Fibroblast of the conjunctiva (primary cell): ENCODE results near the gene CD68.
A peak's percentile ranks its signal among the peaks of the same experiment; 100 is the strongest.

Experiments used
- DNase-seq: peaks from one replicate; pipeline ENCODE4 v3.0.0-alpha.2; 2010; ENCODE audit warnings: low read depth

The CD68 gene, protein sequence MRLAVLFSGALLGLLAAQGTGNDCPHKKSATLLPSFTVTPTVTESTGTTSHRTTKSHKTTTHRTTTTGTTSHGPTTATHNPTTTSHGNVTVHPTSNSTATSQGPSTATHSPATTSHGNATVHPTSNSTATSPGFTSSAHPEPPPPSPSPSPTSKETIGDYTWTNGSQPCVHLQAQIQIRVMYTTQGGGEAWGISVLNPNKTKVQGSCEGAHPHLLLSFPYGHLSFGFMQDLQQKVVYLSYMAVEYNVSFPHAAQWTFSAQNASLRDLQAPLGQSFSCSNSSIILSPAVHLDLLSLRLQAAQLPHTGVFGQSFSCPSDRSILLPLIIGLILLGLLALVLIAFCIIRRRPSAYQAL

DNA sequence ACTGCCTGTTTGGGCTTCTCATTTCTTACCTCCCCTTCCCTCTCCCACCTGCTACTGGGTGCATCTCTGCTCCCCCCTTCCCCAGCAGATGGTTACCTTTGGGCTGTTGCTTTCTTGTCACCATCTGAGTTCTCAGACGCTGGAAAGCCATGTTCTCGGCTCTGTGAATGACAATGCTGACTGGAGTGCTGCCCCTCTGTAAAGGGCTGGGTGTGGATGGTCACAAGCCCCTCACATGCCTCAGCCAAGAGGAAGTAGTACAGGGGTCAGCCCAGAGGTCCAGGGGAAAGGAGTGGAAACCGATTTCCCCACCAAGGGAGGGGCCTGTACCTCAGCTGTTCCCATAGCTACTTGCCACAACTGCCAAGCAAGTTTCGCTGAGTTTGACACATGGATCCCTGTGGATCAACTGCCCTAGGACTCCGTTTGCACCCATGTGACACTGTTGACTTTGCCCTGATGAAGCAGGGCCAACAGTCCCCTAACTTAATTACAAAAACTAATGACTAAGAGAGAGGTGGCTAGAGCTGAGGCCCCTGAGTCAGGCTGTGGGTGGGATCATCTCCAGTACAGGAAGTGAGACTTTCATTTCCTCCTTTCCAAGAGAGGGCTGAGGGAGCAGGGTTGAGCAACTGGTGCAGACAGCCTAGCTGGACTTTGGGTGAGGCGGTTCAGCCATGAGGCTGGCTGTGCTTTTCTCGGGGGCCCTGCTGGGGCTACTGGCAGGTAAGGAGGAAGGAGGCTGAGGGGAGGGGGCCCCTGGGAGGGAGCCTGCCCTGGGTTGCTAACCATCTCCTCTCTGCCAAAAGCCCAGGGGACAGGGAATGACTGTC is at the start of gene CD68:
Gene CD68, plus strand, starts transcription at position 638 of the 833 bp plus-strand sequence. Its CDS starts 40 bp downstream, at position 678.
- DNase-seq, result peak; percentile 75

DNA sequence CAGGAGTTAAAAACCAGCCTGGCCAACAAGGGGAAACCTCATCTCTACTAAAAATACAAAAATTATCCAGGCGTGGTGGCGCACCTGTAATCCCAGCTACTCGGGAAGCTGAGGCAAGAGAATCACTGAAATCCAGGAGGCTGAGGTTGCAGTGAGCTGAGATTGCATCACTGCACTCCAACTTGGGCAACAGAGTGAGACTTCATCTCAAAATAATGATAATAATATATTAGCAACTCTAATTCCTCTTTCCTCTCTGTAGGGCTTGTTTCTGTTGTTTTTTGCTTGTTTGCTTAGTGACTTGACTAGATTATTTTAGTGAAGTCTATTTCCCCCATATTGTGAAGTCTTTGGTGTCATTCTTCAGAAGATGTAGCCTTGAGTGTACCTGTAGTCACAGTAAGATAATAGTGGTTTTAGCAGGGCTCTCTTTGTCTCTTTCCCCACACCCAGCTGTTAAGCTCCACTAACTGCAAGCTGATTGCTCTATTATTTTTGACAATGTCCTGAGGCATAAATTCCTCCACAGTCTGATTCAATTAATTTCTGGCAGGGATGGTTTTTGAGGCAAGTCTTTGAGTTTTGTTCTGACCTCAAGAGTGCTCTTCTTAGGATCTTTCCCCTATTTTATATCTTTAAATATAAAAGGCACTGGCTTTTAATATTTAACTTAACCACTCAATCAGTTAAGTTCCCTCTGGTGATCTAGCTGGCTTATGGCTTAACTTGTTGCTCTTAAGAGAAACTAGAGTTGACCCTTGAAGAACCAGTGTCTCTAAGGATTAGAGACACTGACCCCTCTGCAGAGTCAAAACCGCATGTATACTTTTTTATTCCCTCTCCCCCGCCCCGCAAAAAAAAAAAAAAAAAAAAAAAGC is 49.2 kb upstream of the CD68 start:
- DNase-seq, result no peak

DNA sequence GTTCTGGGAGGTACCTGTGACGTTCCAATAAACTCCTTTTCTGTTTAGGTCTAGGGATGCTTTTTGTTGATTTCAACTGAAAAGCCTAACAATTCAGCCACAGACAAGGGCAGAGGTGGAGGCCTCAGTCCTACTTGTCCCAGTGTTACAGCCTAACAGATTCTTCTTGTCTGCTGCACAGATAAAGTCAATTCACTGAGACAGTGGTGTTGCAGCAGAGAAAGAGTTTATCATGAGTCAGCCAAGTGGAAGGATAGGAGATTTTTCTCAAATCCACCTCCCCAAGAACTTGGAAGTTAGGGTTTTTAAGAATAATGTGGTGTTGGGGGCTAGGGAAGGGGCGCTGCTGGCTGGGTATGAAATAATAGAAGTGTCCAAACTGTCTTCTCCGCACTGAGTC is 41.4 kb upstream of the CD68 start:
- no peak for DNase-seq

DNA sequence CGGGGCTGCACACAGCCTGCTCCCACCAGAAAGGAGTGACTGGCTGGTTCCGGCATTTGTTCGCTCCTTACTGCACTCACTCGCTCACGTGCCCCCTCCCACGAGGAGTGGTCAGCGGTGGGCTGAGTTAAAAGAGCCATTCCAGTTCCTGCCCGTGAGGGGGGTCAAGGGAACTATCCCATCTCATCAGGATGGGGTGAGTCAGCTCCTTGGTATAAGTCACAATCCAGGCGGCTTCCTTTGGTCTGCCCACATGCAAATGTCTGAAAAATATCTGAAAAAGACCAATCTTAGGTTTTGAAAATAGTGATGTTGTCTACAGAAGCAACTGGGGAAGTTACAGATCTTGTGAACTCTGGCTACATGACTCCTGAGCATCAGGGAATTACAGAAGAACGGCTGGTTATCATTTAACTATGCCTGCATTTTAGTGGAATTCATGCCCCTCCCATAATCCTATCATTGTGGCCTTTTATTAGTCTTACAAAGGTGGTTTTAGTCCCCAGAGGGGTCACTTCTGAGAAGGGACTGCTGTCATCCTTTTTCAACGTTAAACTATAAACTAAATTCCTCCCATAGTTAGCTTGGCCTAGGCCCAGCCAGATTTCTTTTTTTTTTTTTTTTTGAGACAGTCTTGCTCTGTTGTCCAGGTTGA is 40.4 kb upstream of the CD68 start:
- no peak for DNase-seq

DNA sequence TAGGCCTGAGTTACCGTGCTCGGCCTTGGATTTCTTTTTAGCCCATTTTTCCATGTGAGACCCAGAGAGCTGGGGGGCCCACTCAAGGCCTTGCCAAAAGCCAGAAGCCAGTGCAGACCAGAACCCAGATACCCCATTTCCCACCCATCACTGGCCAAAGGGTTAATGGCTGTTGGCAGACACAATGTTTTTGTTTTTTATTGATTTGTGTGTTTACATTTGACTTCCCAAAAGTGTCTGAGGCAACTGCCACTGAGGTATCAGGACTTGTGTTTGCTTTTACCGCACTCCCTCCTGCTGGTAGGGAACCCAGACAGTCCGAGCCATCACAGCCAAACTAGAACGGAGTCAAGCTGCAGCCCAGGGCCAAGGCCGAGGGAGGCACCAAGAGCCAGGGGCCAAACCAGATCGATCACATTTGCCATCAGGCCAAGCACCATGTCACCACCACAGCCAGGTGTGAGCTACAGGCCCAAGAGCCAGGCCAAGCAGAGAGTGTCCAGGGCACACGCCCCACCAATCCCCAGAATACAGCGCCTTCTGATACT is 38.3 kb upstream of the CD68 start:
- no peak for DNase-seq

DNA sequence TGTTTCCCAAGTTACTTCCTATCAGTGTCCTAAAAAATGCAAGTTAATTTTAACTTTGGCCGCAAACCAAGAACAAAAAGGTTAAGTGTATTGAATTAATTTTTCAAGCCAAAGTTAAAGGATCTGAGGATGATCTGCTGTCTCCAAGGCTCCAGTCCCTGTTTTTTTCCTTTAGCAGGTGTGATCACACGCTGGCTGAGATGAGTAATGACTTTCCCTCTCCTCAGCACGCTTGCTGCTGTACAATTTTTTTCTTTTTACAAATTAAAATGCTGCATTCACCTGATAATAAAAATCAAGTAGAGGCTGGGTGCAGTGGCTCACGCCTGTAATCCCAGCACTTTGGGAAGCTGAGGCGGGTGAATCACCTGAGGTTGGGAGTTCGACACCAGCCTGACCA is 34.5 kb upstream of the CD68 start:
- DNase-seq, result no peak

DNA sequence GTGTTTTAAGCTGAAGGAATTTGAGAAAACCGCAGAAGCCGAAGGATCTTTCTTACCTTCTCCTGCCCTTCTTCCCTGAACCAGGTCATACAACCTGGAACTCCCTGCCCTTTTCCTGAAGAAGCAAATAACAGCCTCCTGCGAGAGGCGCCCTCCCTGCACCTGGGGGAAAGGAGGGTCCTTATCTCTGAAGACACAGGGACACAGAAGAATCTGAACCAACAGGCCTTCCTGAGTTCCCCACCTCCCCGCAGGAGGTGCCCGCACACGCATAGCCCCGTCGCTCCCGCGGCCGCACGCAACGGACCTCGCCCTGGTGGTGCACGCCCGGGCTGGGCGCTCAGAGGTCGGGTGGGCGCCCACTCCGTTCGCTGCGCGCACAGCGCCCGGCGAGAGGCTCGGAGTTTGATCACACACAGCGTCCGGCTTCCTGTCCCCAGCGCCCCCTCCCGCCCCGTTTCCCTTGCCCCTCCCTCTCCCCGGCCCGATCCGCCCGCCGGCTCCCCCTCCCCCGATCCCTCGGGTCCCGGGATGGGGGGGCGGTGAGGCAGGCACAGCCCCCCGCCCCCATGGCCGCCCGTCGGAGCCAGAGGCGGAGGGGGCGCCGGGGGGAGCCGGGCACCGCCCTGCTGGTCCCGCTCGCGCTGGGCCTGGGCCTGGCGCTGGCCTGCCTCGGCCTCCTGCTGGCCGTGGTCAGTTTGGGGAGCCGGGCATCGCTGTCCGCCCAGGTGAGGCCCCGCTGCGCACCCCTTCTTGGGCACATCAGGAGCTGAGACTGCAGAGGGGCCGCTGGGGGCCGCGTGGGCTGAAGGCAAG is 30.6 kb upstream of the CD68 start, which contains the start of gene TNFSF12:
Gene TNFSF12, plus strand, starts transcription at position 474 of the 816 bp plus-strand sequence. Its CDS starts 96 bp downstream, at position 570.
- no peak for DNase-seq

DNA sequence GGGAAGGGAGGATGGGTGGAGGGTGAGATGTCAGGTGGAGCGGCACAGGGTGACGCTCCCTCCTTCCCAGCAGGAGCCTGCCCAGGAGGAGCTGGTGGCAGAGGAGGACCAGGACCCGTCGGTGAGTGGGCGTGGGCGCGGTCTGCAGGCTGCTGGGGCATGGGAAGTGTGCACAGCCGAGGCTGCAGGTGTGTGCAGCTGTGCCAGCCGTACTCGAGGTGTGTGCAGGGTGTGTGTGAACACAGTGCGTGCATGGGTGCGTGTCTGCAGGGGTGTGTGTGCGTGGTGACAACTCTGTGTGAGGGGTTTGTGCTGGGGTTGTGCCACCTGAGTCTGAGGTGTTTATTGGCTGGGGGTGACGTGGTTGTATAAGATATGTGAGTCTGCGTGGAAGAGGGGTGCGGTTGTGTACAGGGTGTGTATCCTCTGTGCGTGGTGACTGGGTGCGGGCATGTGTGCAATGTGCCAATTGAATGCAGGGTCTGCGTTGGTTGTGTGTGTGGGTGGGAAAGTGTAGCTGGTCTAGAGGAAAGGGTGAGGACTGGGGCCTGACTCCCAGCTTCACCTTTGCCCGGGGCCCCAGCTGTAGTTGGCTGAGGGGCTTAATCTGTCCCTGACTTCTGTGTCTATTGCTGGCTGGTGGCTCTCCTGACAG is 29.9 kb upstream of the CD68 start:
- DNase-seq, result no peak

DNA sequence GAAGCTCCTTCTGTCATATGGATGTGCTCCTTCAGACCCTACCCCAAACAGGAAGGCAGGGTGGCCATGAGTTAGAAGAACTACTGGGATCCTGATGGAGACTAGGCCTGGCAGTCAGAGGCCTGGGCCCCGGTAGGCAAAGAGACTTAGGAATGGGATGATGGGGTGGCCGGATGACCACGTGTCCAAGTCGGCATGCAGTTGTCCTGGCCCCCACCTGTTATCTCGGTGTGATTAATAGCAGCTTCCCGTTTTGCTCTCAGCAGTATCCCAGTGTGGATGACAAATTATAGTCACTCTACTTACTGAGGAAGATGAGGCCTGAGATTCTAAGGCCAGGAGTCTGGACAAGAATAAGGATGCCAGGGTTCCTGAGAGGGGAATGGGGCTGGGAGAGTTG is 29.1 kb upstream of the CD68 start:
- no peak for DNase-seq

DNA sequence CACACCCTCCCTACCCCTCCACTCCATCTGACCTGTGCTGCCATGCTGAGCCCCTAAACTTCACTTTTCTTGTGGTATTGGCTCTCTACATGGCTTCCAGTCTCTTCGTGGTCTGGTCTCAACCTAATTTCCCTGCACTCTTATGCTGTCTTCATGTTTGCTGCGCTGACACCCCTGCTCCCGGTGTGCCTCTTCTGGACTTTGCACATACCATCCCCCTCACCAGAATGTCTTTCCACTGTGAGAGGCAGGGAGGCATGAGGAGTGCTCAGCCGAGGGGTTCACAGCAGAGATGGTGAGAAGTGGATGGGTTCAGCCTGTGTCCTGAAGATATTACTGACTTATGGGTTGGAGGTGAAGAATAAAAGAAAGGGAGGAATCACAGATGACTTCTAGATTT is 28.0 kb upstream of the CD68 start:
- no peak for DNase-seq

DNA sequence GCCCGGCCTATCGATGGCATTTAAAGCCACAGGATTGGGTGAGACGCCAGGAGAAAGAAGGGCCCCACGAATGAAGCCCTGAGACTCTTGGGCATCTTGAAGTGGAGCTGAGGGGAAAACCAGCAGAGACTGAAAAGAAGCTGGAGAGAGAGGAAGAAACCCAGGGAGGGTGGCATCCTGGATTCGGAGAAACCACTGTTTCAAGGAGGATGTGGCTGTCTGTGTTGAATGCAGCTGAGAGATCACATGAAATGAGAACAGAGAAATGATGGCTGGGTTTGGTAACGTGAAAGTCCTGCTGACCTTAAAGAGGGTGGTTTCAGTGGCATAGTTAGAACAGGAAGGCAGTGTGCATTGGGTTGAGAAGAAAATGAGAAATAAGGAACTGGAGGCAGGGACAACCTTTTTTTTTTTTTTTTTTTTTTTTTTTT is 26.8 kb upstream of the CD68 start:
- DNase-seq, result no peak

DNA sequence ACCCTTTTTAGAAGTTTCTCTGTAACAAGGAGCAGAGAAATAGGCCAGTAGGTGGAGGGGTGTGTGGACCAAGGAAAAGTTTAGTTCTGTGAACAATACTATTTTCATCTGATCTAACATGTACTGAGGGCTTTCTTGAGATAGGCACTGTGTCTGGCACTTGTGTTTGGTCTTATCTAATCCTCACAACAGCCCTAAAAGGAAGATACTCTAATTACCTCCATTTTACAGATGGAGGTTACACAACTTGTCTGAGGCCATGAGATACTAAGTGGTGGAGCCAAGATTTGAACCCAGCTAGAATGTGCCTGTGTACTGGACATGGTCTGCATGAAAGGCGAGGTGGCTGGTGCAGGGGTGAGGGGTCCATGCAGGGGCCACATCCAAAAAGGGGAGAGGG is 26.1 kb upstream of the CD68 start:
- no peak for DNase-seq

DNA sequence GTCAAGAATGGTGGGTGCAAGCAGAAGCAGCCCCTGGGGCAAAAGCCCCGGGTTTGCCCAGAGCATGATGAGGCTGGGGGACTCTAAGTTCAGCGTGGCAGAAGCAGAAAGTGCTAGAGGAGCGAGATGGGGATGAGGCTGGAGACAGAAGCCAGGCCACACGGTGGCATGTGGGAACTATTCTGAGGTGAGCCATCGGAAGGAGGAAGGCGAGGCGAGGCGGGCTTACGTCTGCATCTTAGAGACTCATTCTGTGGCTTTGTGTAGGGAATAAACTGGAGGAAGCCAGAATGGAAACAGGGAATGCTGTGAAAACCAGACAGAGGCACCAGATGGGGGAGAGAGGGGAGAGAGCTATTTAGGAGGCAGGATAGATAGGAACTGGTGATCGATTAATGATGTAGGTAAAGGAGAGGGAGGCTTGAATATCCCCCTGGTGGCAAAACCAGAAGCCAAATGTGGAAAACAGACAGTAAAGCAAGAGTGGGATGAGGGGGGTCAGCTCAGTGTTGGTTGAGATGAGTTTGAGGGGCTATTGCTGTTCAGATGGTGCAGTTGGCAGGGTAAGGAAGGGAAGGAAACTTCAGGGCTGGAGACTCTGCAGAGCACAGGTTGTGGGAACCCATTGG is 24.0 kb upstream of the CD68 start:
- no peak for DNase-seq

DNA sequence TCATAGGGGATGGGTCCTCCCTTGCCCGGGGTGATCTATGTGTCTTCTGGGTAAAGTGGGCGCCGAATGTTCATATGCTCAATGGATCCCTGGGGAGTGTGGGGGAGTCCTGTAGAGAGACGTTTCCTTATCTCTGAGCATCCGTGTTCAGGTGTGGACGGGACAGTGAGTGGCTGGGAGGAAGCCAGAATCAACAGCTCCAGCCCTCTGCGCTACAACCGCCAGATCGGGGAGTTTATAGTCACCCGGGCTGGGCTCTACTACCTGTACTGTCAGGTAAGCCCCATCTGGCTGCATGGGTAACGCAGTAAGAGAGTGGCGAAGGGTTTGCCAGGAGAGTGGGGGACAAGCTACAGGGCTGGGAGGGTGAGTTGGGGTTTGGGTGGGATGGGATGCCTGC is 22.8 kb upstream of the CD68 start:
- no peak for DNase-seq

DNA sequence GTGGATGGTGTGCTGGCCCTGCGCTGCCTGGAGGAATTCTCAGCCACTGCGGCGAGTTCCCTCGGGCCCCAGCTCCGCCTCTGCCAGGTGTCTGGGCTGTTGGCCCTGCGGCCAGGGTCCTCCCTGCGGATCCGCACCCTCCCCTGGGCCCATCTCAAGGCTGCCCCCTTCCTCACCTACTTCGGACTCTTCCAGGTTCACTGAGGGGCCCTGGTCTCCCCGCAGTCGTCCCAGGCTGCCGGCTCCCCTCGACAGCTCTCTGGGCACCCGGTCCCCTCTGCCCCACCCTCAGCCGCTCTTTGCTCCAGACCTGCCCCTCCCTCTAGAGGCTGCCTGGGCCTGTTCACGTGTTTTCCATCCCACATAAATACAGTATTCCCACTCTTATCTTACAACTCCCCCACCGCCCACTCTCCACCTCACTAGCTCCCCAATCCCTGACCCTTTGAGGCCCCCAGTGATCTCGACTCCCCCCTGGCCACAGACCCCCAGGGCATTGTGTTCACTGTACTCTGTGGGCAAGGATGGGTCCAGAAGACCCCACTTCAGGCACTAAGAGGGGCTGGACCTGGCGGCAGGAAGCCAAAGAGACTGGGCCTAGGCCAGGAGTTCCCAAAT is 22.2 kb upstream of the CD68 start:
- no peak for DNase-seq

DNA sequence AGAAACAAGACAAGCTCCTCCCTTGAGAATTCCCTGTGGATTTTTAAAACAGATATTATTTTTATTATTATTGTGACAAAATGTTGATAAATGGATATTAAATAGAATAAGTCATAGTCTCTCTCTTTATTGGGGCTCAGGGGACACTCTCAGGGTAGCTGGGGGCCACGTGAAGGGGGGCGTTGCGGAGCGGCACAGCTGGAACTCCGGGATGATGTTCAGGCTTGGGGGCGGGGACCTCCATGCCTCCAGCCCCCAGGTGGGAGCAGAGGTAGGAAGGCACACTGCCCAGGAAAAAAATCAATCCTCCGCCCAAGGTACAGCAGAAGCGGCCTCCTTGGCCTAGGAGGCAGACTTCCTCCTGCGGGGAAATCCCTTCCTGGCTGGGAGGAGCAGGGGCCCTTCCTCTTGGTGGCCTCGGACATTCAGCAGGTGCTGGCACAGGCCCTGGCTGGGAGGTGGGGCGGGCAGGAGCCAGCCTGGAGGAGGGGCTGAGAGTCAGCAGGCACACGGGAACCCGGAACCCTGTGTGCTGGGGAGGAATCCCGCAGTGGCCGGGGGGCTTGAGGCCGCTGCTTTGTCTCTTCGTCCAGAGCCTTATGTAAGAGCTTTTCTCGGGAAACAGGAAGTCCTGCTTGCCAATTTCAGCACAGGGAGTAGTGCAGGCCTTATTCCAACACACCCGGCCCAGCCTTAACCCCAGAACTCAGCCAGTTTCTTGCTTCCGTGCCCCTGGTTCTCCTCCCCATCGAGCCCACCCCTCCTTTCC is 21.5 kb upstream of the CD68 start:
- DNase-seq, result peak; percentile 64

DNA sequence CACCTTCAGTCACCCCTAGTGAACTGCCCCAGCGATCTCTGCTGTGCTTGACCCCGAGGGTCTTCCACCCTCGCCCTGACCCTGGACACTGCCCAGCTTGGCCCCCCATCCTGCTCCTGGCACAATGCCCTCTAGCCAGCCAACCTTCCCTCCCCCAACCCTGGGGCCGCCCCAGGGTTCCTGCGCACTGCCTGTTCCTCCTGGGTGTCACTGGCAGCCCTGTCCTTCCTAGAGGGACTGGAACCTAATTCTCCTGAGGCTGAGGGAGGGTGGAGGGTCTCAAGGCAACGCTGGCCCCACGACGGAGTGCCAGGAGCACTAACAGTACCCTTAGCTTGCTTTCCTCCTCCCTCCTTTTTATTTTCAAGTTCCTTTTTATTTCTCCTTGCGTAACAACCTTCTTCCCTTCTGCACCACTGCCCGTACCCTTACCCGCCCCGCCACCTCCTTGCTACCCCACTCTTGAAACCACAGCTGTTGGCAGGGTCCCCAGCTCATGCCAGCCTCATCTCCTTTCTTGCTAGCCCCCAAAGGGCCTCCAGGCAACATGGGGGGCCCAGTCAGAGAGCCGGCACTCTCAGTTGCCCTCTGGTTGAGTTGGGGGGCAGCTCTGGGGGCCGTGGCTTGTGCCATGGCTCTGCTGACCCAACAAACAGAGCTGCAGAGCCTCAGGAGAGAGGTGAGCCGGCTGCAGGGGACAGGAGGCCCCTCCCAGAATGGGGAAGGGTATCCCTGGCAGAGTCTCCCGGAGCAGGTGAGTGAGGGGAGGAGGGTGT is 20.7 kb upstream of the CD68 start, which contains the start of gene TNFSF13:
Gene TNFSF13, plus strand, starts transcription at position 207 of the 776 bp plus-strand sequence. Its CDS starts 290 bp downstream, at position 497.
- DNase-seq, result no peak
